ENCODE data around the gene SLC18B1. TPM values are rescaled to one million over a fixed set of nuclear protein-coding genes. Genes with fewer than 3 reads are reported as not detected.

The SLC18B1 gene
- total RNA-seq, 2 donors from 2014 or later: 5.4 to 7.7 TPM

DNA sequence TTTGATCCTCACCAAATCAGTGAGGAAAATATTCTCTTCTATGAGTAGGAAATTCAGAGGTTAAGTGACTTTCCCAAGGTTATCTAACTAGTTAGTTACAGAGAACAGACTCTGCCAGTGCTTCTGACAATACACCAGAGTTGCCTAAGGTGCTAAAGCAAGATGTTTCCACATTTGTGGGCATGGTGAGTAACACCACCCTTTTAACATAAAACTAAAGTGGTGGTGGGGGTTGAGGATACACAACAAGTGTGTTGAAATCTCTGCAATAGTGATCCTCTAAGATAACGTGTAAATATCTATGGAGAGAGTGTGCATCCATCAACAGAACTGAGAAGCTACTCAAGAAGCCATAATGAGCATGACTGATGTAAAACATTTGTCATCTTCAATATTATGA is 52.4 kb downstream of the SLC18B1 start:
- no peak for TF ChIP-seq POLR2A (IDR thresholded peaks at IDR 0.05)
- TF ChIP-seq, protein P1, sequence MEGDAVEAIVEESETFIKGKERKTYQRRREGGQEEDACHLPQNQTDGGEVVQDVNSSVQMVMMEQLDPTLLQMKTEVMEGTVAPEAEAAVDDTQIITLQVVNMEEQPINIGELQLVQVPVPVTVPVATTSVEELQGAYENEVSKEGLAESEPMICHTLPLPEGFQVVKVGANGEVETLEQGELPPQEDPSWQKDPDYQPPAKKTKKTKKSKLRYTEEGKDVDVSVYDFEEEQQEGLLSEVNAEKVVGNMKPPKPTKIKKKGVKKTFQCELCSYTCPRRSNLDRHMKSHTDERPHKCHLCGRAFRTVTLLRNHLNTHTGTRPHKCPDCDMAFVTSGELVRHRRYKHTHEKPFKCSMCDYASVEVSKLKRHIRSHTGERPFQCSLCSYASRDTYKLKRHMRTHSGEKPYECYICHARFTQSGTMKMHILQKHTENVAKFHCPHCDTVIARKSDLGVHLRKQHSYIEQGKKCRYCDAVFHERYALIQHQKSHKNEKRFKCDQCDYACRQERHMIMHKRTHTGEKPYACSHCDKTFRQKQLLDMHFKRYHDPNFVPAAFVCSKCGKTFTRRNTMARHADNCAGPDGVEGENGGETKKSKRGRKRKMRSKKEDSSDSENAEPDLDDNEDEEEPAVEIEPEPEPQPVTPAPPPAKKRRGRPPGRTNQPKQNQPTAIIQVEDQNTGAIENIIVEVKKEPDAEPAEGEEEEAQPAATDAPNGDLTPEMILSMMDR (IDR thresholded peaks at IDR 0.05): no peak
- no peak for TF ChIP-seq POLR2AphosphoS5 (IDR thresholded peaks at IDR 0.05)
- no peaks in the 10 kb centered on the region for H3K4me1 ChIP-seq (replicated peaks)
- no peak for DNase-seq (ENCODE audit: low spot score)
- 73% methylated on average over 1 of the region's 1 CpG for whole genome bisulfite sequencing
- no peaks in the 10 kb centered on the region for H3K27me3 ChIP-seq (replicated peaks; ENCODE audit: insufficient read depth)
- no peak overlapping the region for H3K27ac ChIP-seq
- H3K36me3 ChIP-seq: no peaks in the 10 kb centered on the region
- intact Hi-C loops (cut with DNase I): no loop called here
- no peaks in the 10 kb centered on the region for H3K9me3 ChIP-seq
- no peak overlapping the region for H3K4me3 ChIP-seq

DNA sequence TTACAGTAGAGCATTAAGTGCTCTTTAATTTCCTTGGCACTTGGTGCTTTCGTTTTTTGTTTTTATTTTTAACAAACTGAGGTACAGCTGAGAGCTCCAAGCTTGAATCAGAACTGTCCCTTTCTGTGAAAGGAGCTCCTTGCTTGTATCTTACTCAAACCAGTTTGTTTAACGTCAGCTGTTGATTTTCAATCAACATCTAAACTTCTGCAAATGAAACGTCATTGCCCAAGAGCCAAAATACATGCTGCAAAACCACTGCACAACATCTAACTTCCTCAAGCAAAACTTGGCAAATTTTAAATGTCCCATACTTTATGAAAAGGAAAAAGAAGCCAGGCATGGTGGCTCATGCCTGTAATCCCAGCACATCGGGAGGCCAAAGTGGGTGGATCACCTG is 55.9 kb downstream of the SLC18B1 start:
- no peaks in the 10 kb centered on the region for H3K9me3 ChIP-seq
- H3K4me1 ChIP-seq (replicated peaks): no peaks in the 10 kb centered on the region
- no peak for DNase-seq (ENCODE audit: low spot score)
- H3K36me3 ChIP-seq: no peaks in the 10 kb centered on the region
- intact Hi-C loops (cut with DNase I): no loop called here
- no peaks in the 10 kb centered on the region for H3K27me3 ChIP-seq (replicated peaks; ENCODE audit: insufficient read depth)
- no peak overlapping the region for H3K27ac ChIP-seq
- WGBS: 78% methylated on average over 4 of the region's 4 CpGs
- TF ChIP-seq POLR2A (IDR thresholded peaks at IDR 0.05) (no peak), POLR2AphosphoS5 (IDR thresholded peaks at IDR 0.05) (no peak)
- TF ChIP-seq, protein P1 (IDR thresholded peaks at IDR 0.05): no peak
- no peak overlapping the region for H3K4me3 ChIP-seq

DNA sequence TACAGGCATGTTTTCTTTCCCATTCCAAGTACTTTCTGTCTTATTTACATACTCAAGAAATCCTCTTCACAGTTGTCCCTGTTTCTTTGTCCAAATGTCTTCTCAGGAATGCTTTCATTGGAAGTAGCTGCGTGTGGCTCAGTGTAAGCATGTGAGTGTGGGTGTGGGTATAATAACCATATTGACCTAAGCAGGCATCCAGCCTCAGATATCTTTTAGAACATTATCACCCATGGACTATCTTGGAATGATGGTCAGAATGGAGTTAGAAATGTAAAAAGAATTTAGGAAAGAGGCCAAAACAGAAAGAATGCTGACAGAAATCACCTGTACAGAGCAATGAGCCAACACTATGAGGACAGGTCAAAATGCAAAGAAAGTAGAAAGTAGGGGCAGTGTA is 57.2 kb downstream of the SLC18B1 start:
- H3K27ac ChIP-seq: no peak overlapping the region
- DNase-seq (ENCODE audit: low spot score): no peak
- no peaks in the 10 kb centered on the region for H3K9me3 ChIP-seq
- H3K36me3 ChIP-seq: no peaks in the 10 kb centered on the region
- WGBS: 65% methylated on average over 1 of the region's 1 CpG
- no peak overlapping the region for H3K4me3 ChIP-seq
- no peaks in the 10 kb centered on the region for H3K4me1 ChIP-seq (replicated peaks)
- TF ChIP-seq POLR2A (IDR thresholded peaks at IDR 0.05): no peak
- H3K27me3 ChIP-seq (replicated peaks; ENCODE audit: insufficient read depth): no peaks in the 10 kb centered on the region
- intact Hi-C loops (cut with DNase I): no loop called here

DNA sequence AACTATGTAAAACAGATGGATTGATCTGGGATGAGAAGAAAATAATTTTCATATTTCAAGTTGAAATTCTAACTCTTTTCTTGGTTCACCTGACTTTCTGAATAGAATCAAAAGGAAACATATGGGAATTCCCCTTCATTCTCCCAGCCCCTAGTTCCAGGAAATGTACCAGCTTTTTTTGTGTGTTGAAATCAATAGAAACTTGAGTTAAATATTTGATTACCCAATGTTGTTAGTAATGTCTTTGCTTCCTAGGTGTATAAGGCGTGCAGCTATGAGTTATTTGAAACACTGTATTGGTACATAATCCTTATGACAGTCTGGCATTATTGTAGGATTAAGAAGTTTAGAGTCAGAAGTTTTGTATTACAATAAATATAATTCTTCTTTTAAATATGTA is 62.2 kb downstream of the SLC18B1 start:
- H3K27ac ChIP-seq: no peak overlapping the region
- no peaks in the 10 kb centered on the region for H3K4me1 ChIP-seq (replicated peaks)
- intact Hi-C loops (cut with DNase I): no loop called here
- H3K36me3 ChIP-seq: no peaks in the 10 kb centered on the region
- TF ChIP-seq POLR2A (IDR thresholded peaks at IDR 0.05) (no peak), POLR2AphosphoS5 (IDR thresholded peaks at IDR 0.05) (no peak)
- TF ChIP-seq, protein P1 (IDR thresholded peaks at IDR 0.05): no peak
- no peaks in the 10 kb centered on the region for H3K9me3 ChIP-seq
- WGBS: 64% methylated on average over 1 of the region's 1 CpG
- no peaks in the 10 kb centered on the region for H3K27me3 ChIP-seq (replicated peaks; ENCODE audit: insufficient read depth)
- no peak for DNase-seq (ENCODE audit: low spot score)
- no peak overlapping the region for H3K4me3 ChIP-seq

GRCh38 chr6:132734694-132735236 is 63.7 kb downstream of the SLC18B1 start:
- TF ChIP-seq, protein P1 (IDR thresholded peaks at IDR 0.05): no peak
- peak; percentile 17 for TF ChIP-seq POLR2AphosphoS5 (IDR thresholded peaks at IDR 0.05)
- Histone ChIP-seq H3K27ac (no peak overlapping the region), H3K4me1 (replicated peaks) (no peaks in the 10 kb centered on the region), H3K36me3 (no peaks in the 10 kb centered on the region), H3K27me3 (replicated peaks; ENCODE audit: insufficient read depth) (no peaks in the 10 kb centered on the region), H3K9me3 (no peaks in the 10 kb centered on the region), H3K4me3 (no peak overlapping the region)
- no peak for DNase-seq (ENCODE audit: low spot score)
- intact Hi-C loops (cut with DNase I): no loop called here
- 27% methylated on average over 3 of the region's 3 CpGs for WGBS

Data from prostate gland (tissue), 2 donors.